Mesothelial cell of epicardium (in vitro differentiated cells): ENCODE data around the gene OTUD1. TPM values are rescaled to one million over a fixed set of nuclear protein-coding genes. Genes with fewer than 3 reads are reported as not detected.

Experiments used
- DNase-seq, 2 experiments: peaks; one replicate each; pipeline ENCODE4 v3.0.0; 2021; ENCODE audit warnings: low spot score in 2 of 2; ENCODE audit not compliant: unreplicated experiment in 2 of 2
- H3K27ac Mint-ChIP-seq: 2 replicates; pipeline ENCODE4 v1.8.0; 2021; ENCODE audit warnings: mixed read lengths
- H3K27me3 Mint-ChIP-seq: 2 replicates; pipeline ENCODE4 v1.8.0; 2021; ENCODE audit warnings: low read depth, mixed read lengths
- H3K36me3 Mint-ChIP-seq: 2 replicates; pipeline ENCODE4 v1.8.0; 2021; ENCODE audit warnings: mixed read lengths
- H3K4me1 Mint-ChIP-seq: 2 replicates; pipeline ENCODE4 v1.8.0; 2021; ENCODE audit warnings: mixed read lengths
- H3K4me3 Mint-ChIP-seq: 2 replicates; pipeline ENCODE4 v1.8.0; 2021; ENCODE audit warnings: mild to moderate bottlenecking, moderate library complexity, mixed read lengths
- H3K9me3 Mint-ChIP-seq: 2 replicates; pipeline ENCODE4 v1.8.0; 2021; ENCODE audit warnings: mixed read lengths
- CTCF ChIP-seq: fragments of 200-600 bp; sonication (generic); IDR thresholded peaks from one replicate; pipeline ENCODE4 v1.5.0; 2021; ENCODE audit warnings: antibody characterized with exemption; ENCODE audit not compliant: unreplicated experiment
- total RNA-seq: library from RNA; stranded (reverse); gene quantifications from 3 replicates; pipeline ENCODE4 v1.2.1, GENCODE V29; 2021

Gene OTUD1
- total RNA-seq, 1 donor from 2014 or later, result 11.7 TPM

DNA sequence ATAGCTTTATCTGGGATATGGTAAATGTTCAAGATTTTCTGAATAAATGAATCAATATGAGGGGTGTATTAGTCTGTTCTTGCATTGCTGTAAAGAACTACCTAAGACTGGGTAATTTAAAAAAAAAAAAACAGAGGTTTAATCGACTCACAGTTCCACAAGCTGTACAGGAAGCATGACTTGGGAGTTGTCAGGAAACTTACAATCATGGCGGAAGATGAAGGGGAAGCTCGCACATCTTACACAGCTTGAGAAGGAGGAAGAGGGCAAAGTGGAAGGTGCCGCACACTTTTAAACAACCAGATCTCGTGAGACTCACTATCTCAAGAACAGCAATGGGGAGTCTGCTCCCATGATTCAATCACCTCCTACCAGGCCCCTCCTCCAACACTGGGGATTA, 32.5 kb upstream of the OTUD1 start:
- H3K4me3 Mint-ChIP-seq, result no peak overlapping the region
- no peak for TF ChIP-seq CTCF
- DNase-seq, result no peak
- no peaks in the 10 kb centered on the region for H3K9me3 Mint-ChIP-seq
- H3K27me3 Mint-ChIP-seq, result no peaks in the 10 kb centered on the region
- H3K36me3 Mint-ChIP-seq, result no peaks in the 10 kb centered on the region
- H3K27ac Mint-ChIP-seq, result no peak overlapping the region
- H3K4me1 Mint-ChIP-seq, result no peaks in the 10 kb centered on the region

DNA sequence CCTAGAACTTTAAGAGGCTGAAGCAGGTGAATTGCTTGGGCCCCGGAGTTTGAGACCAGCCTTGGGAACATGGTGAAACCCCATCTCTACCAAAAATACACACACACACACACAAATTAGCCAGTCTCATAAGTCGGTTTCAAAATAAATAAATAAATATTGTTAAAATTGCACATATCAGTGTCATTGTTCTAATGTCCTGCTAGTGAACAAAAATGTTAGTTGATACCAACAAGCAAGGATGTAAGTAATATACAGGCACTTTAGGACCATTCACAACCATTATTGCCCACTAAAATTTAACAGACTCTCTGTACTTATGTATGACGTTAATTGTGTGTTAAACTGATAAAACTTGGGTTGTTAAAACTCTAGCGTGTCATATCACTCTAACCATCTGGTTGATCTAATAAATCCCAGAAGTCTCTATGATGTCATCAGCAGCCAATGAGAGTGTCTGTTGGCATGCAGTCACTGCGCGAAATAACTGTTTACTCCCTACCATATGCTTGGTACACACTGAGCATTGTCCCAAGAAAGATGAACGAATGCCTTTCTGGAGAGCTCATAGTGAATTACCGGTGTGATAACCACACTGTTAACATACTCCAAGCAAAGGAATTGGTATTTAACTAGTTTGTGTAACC, 30.4 kb upstream of the OTUD1 start:
- Mint-ChIP-seq H3K27me3 (peaks cover 2% of the 10 kb centered on the region), H3K4me3 (no peak overlapping the region), H3K9me3 (no peaks in the 10 kb centered on the region), H3K36me3 (no peaks in the 10 kb centered on the region), H3K27ac (no peak overlapping the region), H3K4me1 (no peaks in the 10 kb centered on the region)
- DNase-seq, result no peak
- TF ChIP-seq CTCF, result no peak

- no peak for DNase-seq
- Mint-ChIP-seq H3K36me3 (no peaks in the 10 kb centered on the region), H3K9me3 (no peaks in the 10 kb centered on the region), H3K27ac (no peak overlapping the region), H3K4me1 (peaks cover under 1% of the 10 kb centered on the region), H3K4me3 (no peak overlapping the region), H3K27me3 (peaks cover 2% of the 10 kb centered on the region)
- TF ChIP-seq CTCF, result no peak
These were observed 26.7 kb upstream of the OTUD1 start for GRCh38 chr10:23412223-23412622.

DNA sequence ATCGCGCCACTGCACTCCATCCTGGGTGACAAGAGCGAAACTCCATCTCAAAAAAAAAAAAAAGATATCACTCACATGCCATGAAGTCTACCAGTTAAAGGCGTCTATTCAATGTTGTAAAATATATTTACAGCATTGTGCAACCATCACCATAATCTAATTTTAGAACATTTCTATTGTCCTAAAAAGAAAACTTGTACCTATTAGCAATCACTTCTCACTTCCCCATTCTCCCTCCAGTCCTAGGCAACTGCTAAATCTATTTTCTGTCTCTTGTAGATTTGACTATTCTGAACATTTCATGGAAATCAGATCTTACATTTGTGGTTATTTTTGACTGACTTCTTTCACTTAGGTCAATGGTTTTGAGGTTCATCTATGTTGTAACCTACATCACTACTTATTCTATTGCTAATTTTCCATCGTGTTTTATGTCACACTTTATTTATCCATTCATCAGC, 25.2 kb upstream of the OTUD1 start:
- peaks cover 2% of the 10 kb centered on the region for H3K27me3 Mint-ChIP-seq
- H3K4me1 Mint-ChIP-seq, result peaks cover 7% of the 10 kb centered on the region
- H3K36me3 Mint-ChIP-seq, result no peaks in the 10 kb centered on the region
- no peak for DNase-seq
- no peak overlapping the region for H3K4me3 Mint-ChIP-seq
- no peaks in the 10 kb centered on the region for H3K9me3 Mint-ChIP-seq
- no peak for TF ChIP-seq CTCF
- no peak overlapping the region for H3K27ac Mint-ChIP-seq

- Mint-ChIP-seq H3K9me3 (no peaks in the 10 kb centered on the region), H3K27ac (no peak overlapping the region), H3K27me3 (peaks cover 2% of the 10 kb centered on the region), H3K4me1 (peaks cover 9% of the 10 kb centered on the region), H3K4me3 (no peak overlapping the region), H3K36me3 (no peaks in the 10 kb centered on the region)
- DNase-seq, result no peak
- TF ChIP-seq CTCF, result no peak
These were observed 24.2 kb upstream of the OTUD1 start for GRCh38 chr10:23414658-23415057.
